HG02759 (cell line): ENCODE data around the gene LRAT.
"Not testable (repeated sequence)": the region's sequence is repeated elsewhere in the genome, so short reads cannot be mapped to it uniquely, and the experiment has no call there.

Experiments
- ATAC-seq: cut with Tn5 transposase; IDR thresholded peaks from one replicate; pipeline ENCODE4 v1.9.1; 2021; ENCODE audit warnings: mild to moderate bottlenecking, moderate library complexity; ENCODE audit not compliant: unreplicated experiment

LRAT gene

DNA sequence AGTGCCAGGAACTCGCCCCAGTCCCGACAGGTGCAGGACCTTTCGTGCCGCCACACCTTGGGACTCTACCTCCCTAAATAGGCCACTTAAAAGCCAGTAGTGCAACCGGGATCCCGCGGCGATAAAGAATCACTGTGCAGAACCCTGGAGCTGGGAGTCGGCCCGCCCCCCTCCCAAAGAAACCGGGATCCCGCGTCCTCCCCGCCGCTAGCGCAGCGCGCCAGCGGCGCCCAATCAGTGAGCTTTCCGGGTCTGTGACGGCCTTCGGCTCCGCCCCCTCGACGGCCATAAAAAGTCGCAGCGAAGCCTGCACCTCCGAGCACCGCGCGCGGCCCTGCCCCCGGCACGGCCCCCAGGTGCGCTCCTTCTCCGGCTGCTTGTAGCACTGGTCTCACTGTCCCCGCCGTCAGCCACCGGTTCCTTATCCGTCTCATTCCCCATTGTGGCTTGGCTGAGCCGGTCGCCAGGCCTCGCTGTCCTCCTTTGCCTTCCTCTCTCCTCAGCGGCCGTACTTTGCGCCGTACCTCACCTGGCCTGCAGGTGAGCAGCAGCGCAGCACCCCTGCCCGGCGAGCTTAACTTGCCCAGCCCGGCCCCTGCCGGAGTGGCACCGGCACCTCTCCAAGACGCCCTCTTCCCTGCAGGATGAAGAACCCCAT is at the start of gene LRAT:
Gene LRAT, plus strand, starts transcription at position 318 of the 658 bp plus-strand sequence. Its CDS starts 327 bp downstream, at position 645.
- ATAC-seq, result peak; percentile 87

DNA sequence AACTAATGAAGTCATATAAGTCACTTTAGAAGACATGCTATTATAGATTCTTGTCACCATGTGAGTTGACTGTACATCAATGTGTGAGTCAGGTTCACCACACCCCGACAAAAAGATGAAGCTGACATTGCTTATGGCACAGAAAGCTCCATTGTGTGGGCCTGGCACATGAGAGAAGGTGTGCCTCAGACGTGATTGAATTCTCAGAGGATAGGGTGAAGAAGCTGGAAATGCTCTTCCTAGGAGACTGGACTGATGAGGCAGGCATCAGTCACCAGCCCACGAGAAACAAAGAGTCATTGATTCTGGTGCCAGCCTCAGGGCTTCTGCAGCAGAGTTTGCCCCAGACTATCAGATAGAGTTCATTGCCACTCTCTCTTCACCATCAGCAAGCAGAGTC is 35.9 kb upstream of the LRAT start:
- ATAC-seq, result no peak

DNA sequence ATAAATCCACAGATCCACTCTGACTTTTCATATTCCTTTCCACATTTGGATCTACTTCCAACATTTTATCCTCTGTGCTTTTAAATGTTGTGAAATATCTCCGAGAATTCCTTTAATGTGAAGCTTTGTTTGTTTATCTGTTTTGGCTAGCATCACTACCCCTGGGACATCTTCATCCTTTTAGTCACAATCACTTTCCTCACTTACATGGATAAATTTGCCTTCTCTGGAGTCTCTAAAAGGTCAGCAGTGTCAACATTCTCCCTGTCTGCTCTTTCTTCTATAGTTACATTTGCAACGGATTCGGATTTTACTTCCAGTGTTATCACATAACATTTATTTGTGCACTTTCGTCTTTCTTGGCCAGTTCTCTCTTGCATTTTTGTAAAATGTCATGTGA is 34.2 kb upstream of the LRAT start:
- no peak for ATAC-seq

DNA sequence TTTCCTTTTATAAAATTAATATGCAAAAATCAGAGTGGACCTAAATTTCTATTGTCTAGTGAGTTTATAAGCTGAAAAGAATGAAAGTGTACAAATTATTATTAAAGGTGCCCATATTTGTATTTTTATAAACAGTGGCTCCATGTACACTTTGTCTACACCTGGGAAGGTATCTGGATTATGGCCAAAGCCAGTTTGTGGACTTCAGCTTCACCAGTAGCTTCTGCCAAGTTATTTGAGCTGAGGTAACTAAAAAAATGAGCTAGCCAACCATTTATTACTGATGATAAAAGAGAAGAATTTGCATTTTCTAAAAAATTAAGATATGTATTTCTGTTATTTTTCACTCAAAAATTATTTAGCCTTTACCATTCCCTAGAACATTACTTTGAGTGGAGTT is 32.3 kb upstream of the LRAT start:
- no peak for ATAC-seq

DNA sequence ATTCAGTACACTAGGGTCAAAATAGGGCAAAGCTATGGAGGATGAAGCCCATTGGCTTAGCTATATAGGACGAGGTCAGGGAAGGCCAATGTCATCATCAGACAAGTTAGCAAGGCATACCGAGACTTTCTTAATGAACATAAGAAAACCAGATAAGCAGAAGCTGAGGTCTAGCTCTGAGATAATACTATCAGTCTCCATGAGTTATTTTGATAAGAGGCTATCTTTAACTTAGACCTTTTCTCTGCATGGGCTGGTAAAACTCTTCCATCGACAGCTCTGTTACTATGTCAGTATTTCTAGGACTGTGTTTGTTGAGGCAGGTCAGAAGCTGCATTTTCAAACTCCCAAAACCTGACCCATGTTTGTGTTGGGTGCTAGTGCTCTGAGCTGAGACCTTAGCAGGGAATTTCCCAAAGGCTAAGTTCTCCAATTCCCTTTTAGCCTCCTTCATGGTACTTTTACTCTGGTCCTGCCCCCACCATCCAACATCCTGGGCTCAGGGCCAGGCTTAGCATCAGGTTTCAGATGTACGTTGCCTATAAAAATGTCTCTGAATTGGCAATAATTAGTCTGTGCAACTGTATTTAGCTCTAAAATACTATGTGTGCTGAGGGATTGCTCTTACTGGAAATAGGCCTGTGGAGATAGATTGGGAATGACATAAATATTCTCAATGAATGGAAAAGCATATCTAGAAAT is 29.3 kb upstream of the LRAT start:
- no peak for ATAC-seq

DNA sequence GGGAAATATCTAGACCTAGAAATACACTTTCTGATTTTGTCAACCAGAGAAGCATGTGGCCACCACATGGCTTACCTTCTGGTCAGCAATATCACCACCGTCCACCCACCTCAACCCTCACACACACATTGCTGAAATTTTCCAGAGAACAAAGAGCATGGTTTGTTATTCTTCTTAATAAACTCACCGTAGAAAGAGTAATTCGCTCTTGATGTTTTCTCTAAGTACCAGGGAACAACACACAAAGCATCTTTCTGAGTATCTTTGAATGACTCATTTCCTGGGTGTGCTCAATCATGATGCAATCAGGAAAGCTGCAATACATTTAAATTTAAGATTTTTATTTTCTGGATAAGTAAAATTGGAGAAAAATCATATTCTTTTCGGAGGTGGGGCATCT is 24.7 kb upstream of the LRAT start:
- no peak for ATAC-seq

DNA sequence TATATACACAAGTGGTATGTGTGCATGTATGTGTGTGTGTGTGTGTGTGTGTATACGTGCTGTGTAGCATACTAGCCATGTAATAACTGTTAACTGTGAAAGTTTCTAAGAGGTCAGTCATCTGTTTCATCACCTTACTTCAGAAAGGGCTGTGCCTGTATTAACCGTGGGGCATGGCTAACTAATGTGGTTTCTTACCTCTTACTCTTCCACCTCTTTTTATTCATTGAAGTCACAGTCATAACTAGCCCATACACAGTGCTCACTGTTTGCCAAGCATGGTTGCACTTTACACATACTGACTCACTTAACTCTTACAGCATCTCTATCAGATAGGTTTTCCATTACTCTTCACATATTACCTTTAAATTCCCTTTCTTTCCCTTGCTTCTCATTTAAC is 23.7 kb upstream of the LRAT start:
- peak; percentile 74 for ATAC-seq

DNA sequence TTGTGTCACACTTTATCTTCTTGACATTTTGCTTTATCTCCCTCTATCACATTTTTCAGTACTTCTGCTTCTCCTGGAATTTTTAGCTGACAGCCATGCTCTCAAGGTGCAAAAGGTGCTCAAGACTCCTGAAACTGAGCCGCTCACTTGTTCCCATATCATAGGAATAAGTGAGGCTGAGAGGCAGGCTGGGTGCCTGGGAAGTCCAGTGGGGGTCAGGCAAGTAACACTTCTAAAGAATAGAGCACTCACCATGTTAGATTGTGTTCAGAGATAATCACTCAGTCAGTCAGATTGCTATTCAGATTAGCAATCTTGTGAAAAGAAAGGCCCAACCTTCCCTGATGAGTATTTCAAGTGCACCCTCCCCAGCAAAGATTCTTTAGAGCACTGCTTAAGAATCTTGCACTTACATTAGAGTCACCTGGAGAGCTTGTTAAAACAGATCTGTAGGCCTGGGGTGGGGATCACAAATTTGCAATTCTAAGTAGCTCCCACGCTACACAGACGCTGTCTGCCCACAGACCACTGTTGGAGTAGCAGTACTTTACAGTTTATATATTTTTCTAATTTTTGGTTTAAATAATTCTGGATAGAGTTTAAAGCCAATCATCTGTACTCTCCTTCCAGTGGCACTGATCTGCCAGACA is 23.1 kb upstream of the LRAT start:
- no peak for ATAC-seq

DNA sequence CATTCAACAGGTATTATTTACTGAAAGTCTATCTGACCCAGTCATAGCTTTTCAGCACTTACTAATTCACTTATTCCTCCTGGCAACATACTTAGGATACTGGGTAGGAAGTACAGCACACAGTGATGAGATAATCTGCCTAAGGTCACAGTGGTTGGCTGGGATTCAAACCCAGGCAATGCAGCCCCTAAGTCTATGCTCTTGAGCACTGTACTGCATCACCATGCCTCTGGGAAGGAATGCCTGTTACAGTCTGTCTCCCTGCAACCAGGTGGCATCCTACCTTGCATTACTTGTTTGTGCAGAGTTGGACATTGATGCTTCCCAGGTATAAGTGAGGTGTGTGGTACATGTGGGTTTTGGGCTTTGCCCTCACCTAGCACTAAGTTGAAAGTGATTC is 21.5 kb upstream of the LRAT start:
- no peak for ATAC-seq

DNA sequence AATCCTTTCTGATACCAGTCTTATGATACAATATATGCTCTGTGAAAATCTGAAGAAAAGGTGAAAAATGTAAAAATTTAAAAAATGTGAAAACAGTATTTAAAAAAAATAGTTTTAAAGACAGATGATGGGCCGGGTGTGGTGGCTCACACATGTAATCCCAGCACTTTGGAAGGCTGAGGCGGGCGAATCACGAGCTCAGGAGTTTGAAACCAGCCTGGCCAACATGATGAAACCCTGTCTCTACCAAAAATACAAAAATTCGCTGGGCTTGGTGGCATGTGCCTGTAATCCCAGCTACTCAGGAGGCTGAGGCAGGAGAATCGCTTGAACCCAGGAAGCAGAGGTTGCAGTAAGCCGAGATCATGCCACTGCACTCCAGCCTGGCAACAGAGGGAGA is 20.2 kb upstream of the LRAT start:
- ATAC-seq, result not testable (repeated sequence)

DNA sequence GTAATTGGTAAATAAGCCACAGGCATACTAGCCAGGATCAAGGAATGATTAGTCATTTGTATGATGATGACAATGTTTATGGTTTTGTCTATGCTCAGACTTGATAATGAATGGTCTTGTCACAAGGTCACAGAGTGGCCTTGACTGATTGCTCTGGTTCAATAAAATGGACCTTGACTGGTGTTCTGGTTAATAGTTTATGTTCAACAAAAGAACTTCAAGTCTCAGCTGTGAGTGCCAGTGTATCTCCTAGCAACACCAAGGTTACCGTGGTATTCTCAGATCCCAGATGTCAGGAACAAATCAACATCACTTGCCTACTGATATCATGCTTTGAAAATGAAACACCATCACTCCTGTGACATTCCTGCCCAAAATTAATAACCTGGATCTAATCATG is 16.3 kb upstream of the LRAT start:
- ATAC-seq, result no peak

DNA sequence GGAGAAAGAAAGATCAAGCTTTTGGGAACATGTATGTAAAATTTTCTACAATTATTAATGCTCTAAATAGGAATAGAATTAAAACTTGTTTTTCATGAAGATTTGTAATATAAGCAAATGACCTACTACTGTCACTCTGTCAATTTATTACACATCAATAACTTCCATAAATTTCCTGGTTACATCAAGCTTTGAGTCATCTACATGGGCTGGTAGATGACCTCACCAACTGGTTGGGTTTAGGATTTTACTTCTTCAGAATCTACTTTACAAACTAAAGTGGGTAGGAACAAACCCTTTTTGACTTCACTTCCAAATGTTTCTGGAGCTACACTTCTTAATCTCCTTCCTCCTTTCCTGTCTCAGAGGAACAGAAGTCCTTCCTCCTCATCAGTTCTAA is 12.0 kb upstream of the LRAT start:
- ATAC-seq, result no peak

DNA sequence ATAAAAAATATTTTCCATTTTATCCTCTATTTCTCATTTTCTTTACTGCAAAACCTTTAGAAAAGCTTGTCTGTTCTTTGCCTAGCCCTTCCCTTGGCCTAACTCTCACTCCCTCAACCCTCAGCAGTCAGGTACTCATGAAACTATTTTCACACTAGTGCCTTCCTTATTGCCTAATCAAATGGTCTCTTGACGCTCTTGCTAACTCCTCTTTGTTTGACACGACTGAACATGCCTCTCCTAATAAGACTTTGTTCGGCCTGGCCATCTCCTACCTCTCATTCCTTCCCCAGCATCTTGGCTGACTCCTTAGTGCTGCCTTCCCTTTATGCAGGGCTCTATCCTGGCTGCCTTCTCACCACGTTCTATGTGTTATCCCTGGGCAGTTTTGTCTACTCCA is 11.1 kb upstream of the LRAT start:
- no peak for ATAC-seq

DNA sequence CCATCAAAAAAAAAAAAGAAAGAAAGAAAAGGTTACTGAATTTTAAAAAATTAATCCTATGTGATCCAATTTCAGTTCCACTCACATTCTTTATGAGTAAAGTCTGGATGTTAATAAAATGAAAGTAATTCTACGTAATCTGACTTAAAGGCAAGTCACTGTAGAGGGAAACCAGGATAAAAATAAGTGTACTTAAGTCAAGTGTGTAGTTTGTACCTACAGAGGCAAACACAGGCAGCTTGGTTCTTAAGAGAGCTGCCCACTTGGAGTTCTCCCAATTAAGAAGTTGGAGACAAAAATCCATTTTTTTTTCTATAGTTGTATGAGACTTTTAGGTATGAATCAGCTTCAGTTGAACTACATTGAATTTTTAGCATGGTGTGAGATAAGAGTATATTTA is 7.0 kb upstream of the LRAT start:
- ATAC-seq, result no peak

DNA sequence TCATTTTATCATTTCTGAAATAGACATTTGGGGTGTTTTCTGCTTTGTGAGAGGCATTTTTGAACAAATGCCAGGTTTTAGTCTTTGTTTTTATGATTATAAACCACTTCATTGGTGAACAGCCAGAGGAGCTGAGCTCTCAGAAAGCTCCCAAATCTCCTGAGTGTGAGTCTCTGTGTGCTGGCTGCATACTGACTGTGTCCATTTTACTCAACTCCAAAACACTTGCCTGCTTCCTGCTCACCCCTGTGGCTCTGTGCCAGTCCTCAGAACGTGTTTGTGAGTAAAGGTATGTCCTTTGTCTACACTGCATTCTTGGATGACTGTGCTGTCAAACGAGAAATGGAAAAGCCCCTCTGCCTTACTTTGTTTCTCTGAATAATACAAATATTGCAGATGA is 5.4 kb upstream of the LRAT start:
- ATAC-seq, result no peak

DNA sequence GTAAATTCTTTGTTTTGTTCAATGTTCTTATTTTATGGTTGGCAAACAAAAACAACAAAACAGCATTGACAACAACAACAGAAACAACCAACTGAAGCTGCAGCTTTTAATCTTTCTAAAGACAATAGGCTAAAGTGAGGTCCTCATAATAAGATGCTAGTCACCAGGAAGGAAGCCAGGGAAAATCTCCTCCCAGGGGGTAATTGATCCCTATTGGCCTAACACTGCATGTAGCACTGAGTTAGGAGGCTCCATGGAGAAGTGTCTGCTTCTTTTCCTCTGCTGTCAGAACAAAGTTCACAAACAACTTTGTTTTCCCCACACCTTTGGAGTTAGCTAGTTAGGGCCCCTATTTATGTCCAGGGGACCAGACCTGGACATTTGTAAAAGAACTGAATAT is 4.7 kb upstream of the LRAT start:
- ATAC-seq, result no peak

DNA sequence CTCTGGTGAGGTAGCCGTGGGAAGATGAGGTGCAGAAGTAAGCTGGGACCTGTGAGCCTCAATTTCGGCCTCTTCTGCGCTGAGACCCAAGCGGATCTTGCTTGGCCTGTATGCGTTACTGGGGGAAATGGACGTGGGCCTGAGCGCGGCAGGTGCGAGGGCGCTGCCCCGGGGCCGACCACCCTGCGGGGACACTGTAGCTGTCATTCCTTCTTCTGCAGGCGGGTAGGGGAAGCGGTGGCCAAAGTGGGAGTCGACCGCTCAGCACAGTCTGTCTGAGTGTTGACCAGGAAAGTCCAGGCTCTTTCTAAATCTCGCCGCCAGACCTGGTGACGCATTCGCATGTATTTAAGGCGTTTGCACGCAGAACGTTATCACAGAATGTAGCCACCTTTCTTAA is 3.3 kb upstream of the LRAT start:
- ATAC-seq, result no peak

DNA sequence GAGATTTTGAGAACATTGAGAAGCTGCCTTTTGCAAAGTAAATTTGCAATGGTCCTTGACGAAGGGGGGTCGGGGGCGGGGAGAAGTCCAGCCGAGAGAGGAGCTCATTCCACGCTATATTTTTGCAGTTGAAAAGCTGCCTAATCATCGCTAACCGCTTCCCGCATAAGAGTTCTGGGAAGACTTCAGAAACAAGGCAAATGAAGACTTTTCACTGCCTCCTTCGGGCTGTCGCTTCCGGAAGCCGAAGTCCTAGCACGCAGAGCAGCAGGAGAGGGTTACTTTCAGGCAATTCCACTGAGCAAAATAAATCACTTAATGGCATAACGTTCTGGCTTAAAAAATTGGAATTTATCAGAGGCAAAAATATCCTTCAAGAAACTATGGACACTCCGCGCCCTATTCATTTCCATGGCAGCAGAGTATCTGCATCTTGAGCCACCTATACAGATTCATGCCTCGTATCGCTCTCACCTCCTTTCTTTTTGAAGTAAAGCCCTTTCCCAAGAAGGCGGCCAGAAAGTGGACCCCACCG is 2.6 kb upstream of the LRAT start:
- no peak for ATAC-seq

DNA sequence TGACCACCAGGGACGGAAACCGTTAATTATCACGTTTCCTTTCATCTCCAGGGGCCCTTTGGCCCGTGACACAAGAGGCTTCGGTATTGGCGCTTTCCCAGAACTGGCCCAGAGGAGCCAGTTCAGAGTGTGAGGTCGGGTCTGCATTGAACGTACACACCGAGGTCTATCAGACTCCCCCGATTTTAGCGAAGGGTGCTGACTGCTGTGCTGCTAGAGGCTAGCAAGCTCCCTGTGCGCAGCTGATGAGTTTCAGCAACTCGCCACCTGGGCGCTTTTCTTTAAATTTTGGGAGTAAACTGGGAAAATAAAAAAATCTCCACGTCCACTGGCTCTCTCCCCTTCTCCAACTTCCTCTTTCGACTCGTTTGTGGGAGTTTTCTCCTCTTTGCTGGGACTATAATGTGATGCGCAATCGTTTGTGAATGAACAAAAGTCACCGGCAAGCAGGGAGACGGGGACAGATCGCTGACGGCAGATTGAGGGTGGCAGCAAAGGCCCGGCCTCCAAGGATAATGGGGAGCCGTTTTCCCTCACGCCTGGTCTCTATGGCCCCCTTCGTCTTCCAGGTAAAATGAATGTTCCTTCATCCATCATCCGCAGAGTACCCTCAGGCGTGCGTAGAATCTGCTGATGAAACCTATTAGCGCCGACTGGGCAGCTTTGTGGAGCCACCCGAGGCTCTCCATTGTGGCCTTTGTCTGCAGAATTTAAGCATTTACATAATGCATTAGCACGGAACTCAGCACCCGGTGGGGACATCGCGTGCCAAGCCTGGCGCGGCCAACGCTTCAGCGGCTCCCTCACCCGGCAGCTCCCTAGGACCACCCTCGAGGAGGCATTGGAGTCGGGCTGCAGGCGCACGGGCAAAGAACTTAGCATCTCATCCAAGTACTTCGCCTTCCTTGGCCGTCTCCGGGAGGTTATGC is 1.6 kb upstream of the LRAT start:
- no peak for ATAC-seq

DNA sequence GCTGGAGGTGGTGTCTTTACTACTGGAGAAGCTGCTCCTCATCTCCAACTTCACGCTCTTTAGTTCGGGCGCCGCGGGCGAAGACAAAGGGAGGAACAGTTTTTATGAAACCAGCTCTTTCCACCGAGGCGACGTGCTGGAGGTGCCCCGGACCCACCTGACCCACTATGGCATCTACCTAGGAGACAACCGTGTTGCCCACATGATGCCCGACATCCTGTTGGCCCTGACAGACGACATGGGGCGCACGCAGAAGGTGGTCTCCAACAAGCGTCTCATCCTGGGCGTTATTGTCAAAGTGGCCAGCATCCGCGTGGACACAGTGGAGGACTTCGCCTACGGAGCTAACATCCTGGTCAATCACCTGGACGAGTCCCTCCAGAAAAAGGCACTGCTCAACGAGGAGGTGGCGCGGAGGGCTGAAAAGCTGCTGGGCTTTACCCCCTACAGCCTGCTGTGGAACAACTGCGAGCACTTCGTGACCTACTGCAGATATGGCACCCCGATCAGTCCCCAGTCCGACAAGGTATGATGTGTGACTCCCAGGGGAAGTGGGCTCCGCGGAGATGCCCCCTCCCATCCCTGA is 634 bp downstream of the LRAT start:
- no peak for ATAC-seq

DNA sequence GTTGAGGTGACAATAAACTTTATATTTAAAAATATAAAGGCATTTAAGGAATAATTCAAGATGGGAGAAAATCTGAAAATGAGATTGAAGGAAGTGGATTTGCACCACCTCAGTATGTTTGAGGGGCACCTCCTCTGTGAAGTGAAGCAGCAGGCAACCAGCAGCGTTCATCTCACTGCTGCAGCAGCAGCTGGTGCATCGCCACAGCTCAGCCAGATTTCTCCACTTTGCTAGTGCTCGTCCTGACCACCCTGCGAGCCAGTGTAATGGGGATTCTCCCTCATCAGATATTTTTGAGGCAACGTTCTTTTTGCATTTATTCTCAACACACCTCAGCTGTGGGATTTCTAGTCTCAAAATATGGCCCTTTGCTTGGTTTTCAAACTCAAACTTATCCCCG is 13.9 kb downstream of the LRAT start:
- ATAC-seq, result no peak
